ENCODE results near the gene PXMP4. TPM values are rescaled to one million over a fixed set of nuclear protein-coding genes. Genes with fewer than 3 reads are reported as not detected.
"Not testable (repeated sequence)": the region's sequence is repeated elsewhere in the genome, so short reads cannot be mapped to it uniquely, and the experiment has no call there.

The PXMP4 gene
- total and polyA plus RNA-seq, 12 donors, result 4.6 to 14.8 (median 12.0) TPM

DNA sequence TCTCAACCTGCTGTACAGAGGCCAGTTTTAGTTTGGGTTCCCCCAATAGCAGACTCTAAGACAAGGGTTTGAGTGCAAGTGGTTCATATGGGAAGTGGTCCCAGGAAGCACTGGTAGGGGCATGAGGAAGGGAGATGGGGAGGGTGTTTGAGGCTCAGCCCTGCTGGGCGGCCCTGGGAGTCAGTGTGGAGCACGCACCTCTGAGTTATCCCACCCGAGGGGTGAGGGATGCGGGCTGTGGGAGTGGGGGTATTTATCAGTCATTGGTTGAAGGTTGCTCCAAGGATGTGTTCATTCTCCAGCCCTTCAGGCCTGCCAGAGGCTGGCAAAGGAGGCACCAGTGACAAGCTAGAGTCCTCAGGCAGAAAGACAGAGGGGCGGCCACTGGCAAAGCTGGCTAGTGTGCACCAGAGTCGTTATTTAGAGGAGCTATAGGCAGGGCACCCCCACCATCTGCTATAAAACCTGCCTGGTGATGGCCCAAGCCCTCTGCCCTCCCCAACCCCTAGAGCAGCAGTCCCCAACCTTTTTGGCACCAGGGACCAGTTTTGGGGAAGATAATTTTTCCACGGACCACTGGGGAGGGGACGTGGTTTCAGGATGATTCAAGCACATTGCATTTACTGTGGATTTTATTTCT lies 16.5 kb downstream of the PXMP4 start:
- Histone ChIP-seq H3K9me3 (no peaks in the 10 kb centered on the region), H3K27ac (no peak overlapping the region), H3K36me3 (peaks cover 0 to 46% (median 6%) of the 10 kb centered on the region in 9 donors), H3K4me3 (no peak overlapping the region), H3K4me1 (peaks cover 0 to 12% (median 0%) of the 10 kb centered on the region in 9 donors), H3K27me3 (no peaks in the 10 kb centered on the region)
- TF ChIP-seq, protein P1, sequence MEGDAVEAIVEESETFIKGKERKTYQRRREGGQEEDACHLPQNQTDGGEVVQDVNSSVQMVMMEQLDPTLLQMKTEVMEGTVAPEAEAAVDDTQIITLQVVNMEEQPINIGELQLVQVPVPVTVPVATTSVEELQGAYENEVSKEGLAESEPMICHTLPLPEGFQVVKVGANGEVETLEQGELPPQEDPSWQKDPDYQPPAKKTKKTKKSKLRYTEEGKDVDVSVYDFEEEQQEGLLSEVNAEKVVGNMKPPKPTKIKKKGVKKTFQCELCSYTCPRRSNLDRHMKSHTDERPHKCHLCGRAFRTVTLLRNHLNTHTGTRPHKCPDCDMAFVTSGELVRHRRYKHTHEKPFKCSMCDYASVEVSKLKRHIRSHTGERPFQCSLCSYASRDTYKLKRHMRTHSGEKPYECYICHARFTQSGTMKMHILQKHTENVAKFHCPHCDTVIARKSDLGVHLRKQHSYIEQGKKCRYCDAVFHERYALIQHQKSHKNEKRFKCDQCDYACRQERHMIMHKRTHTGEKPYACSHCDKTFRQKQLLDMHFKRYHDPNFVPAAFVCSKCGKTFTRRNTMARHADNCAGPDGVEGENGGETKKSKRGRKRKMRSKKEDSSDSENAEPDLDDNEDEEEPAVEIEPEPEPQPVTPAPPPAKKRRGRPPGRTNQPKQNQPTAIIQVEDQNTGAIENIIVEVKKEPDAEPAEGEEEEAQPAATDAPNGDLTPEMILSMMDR (IDR thresholded peaks at IDR 0.05), result no peak
- ATAC-seq, result peak in 5 of 8 donors; percentile 7 to 62 (median 22)
- intact Hi-C loops (cut with DNase I), result no loop called here
- no peak for DNase-seq
- WGBS, 2 donors, result 94 to 96% methylated on average over 8 of the region's 8 CpGs

DNA sequence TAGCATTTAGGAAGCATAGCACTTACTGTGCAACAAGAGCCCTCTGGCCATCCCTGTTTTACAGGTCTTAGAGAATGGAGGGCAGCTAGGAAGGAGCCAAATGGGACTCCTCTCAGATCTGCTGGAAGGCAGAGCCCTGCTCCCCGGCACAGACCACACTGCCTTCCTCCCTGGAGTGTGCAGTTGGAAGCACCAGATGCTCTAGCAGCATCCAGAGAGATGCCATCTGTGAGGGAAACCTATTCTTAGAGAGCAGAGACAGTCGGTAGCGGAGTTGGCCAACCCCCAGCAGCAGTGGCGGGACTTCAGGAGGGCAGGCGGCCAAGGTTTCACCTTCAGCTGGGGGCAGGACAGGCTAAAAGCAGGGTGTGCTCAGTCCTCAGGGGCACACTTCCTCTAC lies 17.2 kb downstream of the PXMP4 start:
- WGBS, 2 donors, result 31 to 38% methylated on average over 5 of the region's 5 CpGs
- DNase-seq, result peak; percentile 68 to 70

DNA sequence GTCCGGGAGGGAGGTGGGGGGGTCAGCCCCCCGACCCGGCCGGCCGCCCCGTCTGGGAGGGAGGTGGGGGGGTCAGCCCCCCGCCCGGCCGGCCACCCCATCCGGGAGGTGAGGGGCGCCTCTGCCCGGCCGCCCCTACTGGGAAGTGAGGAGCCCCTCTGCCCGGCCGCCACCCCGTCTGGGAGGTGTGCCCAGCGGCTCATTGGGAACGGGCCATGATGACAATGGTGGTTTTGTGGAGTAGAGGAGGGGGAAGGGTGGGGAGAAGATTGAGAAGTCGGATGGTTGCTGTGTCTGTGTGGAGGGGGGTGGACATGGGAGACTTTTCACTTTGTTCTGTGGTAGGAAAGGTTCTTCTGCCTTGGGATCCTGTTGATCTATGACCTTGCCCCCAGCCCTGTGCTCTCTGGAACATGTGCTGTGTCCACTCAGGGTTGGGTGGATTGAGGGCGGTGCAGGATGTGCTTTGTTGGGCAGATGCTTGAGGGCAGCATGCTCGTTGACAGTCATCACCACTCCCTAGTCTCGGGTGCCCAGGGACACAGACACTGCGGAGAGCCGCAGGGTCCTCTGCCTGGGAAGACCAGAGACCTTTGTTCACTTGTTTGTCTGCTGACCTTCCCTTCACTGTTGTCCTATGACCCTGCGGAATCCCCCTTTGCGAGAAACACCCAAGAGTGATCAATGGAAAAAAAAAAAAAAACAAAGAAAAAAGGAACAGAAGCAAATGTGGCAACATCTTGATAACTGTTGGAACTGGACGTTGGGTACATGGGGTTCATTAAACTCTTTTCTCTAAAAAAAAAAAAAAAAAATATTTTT lies 18.3 kb downstream of the PXMP4 start:
- 87 to 91% methylated on average over 19 to 23 of the region's 27 CpGs for WGBS, 2 donors
- H3K9me3 ChIP-seq, result no peaks in the 10 kb centered on the region
- DNase-seq (no peak), ATAC-seq (no peak)
- H3K27ac ChIP-seq, result no peak overlapping the region
- H3K36me3 ChIP-seq, result peaks cover 0 to 29% (median 0%) of the 10 kb centered on the region in 9 donors
- no peaks in the 10 kb centered on the region for H3K27me3 ChIP-seq
- intact Hi-C loops (cut with DNase I), result no loop called here
- H3K4me3 ChIP-seq, result no peak overlapping the region
- peaks cover 0 to 20% (median 4%) of the 10 kb centered on the region in 9 donors for H3K4me1 ChIP-seq
- TF ChIP-seq, protein P1 (IDR thresholded peaks at IDR 0.05), result no peak

More for the DNA sequence above, 17.2 kb downstream of the PXMP4 start:
- H3K4me3 ChIP-seq, result no peak overlapping the region
- H3K36me3 ChIP-seq, result peaks cover 0 to 39% (median 6%) of the 10 kb centered on the region in 9 donors
- peaks cover 0 to 12% (median 0%) of the 10 kb centered on the region in 9 donors for H3K4me1 ChIP-seq
- intact Hi-C loops (cut with DNase I), result no loop called here
- H3K27ac ChIP-seq, result no peak overlapping the region
- peak; percentile 52 to 98 (median 90) for ATAC-seq
- TF ChIP-seq, protein P1 (IDR thresholded peaks at IDR 0.05), result no peak
- H3K27me3 ChIP-seq, result no peaks in the 10 kb centered on the region
- no peaks in the 10 kb centered on the region for H3K9me3 ChIP-seq

DNA sequence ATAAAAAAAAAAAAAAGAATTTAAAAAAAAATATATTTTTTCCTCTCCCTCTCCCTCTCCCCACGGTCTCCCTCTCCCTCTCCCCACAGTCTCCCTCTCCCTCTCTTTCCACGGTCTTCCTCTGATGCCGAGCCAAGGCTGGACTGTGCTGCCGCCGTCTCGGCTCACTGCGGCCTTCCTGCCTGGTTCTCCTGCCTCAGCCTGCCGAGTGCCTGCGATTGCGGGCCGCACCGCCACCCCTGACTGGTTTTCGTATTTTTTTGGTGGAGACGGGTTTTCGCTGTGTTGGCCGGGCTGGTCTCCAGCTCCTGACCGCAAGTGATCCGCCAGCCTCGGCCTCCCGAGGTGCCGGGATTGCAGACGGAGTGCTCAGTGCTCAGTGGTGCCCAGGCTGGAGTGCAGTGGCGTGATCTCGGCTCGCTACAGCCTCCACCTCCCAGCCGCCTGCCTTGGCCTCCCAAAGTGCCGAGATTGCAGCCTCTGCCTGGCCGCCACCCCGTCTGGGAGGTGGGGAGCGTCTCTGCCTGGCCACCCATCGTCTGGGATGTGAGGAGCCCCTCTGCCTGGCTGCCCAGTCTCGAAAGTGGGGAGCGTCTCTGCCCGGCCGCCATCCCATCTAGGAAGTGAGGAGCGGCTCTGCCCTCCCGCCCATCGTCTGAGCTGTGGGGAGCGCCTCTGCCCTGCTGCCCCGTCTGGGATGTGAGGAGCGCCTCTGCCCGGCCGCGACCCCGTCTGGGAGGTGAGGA lies 19.2 kb downstream of the PXMP4 start:
- H3K4me1 ChIP-seq, result peaks cover 0 to 27% (median 6%) of the 10 kb centered on the region in 9 donors
- H3K27me3 ChIP-seq; ATAC-seq; DNase-seq; H3K27ac ChIP-seq; intact Hi-C loops (cut with DNase I); H3K4me3 ChIP-seq; H3K9me3 ChIP-seq: not testable (repeated sequence)
- 92 to 96% methylated on average over 35 to 45 of the region's 45 CpGs for WGBS, 2 donors
- peaks cover 0 to 19% (median 0%) of the 10 kb centered on the region in 9 donors for H3K36me3 ChIP-seq

DNA sequence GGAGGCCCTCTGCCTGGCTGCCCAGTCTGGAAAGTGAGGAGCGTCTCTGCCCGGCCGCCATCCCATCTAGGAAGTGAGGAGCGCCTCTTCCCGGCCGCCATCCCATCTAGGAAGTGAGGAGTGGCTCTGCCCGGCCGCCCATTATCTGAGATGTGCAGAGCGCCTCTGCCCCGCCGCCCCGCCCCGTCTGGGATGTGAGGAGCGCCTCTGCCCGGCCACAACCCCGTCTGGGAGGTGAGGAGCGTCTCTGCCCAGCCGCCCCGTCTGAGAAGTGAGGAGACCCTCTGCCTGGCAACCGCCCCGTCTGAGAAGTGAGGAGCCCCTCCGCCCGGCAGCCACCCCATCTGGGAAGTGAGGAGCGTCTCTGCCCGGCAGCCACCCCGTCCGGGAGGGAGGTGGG lies 21.1 kb downstream of the PXMP4 start:
- H3K4me3 ChIP-seq; H3K36me3 ChIP-seq; intact Hi-C loops (cut with DNase I); H3K9me3 ChIP-seq; ATAC-seq; DNase-seq; H3K27me3 ChIP-seq; H3K27ac ChIP-seq: not testable (repeated sequence)
- 94 to 97% methylated on average over 6 to 19 of the region's 27 CpGs for WGBS, 2 donors
- peaks cover 0 to 35% (median 8%) of the 10 kb centered on the region in 9 donors for H3K4me1 ChIP-seq
